Endothelial cell of umbilical vein (primary cell): ENCODE data around the gene PRLR.

Experiments
- EZH2 ChIP-seq: IDR thresholded peaks from 2 replicates; pipeline ENCODE4 v1.6.1; 2012; ENCODE audit warnings: borderline replicate concordance, low read depth, mild to moderate bottlenecking, moderate library complexity, low read length, inconsistent platforms; ENCODE audit not compliant: severe bottlenecking
- JUN ChIP-seq: IDR thresholded peaks from 2 replicates; pipeline ENCODE4 v1.6.1; 2011; ENCODE audit warnings: borderline replicate concordance, low read depth; ENCODE audit not compliant: insufficient read length, insufficient read depth
- MYC ChIP-seq: IDR thresholded peaks from one replicate; pipeline ENCODE4 v1.6.1; 2011; ENCODE audit warnings: mild to moderate bottlenecking, low read depth, low read length
- POLR2A ChIP-seq: IDR thresholded peaks from 2 replicates; pipeline ENCODE4 v1.6.1; 2012; ENCODE audit warnings: low read depth, mild to moderate bottlenecking, control low read depth, low read length
- POLR2AphosphoS5 ChIP-seq: IDR thresholded peaks from 2 replicates; pipeline ENCODE4 v1.6.1; 2012; ENCODE audit warnings: low read depth, mild to moderate bottlenecking, control low read depth, low read length, moderate library complexity; ENCODE audit not compliant: insufficient read depth
- TF ChIP-seq, protein P1 (sequence below), 2 donors: IDR thresholded peaks; 1 replicate in 1 of 2; 2 replicates in 1 of 2; pipeline ENCODE4 v1.5.1; 2011; ENCODE audit warnings: low read length in 2 of 2, mild to moderate bottlenecking in 2 of 2, moderate library complexity in 2 of 2, control low read depth in 1 of 2, inconsistent platforms in 1 of 2, low read depth in 1 of 2; ENCODE audit not compliant: insufficient read depth in 1 of 2; ENCODE audit errors: extremely low read depth in 1 of 2
- TF ChIP-seq, protein P2 (sequence below): IDR thresholded peaks from 2 replicates; pipeline ENCODE4 v1.6.1; 2011; ENCODE audit not compliant: insufficient read depth, insufficient read length

DNA sequence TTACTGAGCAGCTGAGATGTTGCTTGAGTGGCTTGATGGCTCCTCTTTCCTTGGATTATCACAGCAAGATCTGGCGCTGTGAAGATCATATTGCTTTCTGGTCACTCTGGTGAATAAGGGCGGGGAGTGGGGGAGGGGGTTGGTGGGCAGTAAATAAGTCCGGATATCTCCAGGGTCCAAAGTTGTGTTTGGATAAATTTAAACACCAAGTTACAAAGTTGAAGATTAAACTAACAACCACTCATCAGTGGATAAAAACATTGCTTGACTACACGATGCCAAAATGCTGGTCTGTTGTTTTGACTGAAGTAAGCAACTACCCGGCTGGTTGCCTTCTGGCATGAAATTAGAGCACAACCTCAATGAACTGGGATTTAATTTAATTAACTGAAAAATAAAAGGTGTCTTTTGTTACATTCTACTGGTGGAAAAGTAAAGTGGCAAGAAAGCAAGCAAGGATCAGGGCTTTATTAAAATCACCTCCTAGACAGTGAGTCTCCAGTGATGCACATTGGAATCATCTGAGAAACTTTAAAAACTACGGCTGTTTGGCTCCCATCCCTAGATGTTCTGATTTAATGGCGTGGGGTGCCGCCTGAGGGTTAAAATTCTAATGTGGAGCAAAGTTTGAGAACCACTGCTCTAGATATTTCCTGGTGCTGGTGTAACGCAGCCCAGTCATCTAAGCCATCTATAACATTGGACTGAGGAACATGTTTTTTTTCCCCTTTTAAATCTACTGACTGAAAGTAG lies 95.8 kb downstream of the PRLR start:
- TF ChIP-seq EZH2, result no peak
- TF ChIP-seq, protein P1, sequence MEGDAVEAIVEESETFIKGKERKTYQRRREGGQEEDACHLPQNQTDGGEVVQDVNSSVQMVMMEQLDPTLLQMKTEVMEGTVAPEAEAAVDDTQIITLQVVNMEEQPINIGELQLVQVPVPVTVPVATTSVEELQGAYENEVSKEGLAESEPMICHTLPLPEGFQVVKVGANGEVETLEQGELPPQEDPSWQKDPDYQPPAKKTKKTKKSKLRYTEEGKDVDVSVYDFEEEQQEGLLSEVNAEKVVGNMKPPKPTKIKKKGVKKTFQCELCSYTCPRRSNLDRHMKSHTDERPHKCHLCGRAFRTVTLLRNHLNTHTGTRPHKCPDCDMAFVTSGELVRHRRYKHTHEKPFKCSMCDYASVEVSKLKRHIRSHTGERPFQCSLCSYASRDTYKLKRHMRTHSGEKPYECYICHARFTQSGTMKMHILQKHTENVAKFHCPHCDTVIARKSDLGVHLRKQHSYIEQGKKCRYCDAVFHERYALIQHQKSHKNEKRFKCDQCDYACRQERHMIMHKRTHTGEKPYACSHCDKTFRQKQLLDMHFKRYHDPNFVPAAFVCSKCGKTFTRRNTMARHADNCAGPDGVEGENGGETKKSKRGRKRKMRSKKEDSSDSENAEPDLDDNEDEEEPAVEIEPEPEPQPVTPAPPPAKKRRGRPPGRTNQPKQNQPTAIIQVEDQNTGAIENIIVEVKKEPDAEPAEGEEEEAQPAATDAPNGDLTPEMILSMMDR (IDR thresholded peaks at IDR 0.05; ENCODE audit: extremely low read depth in 1 of 2, insufficient read depth in 1 of 2, low read depth in 1 of 2, low read length in 2 of 2), result no peak
- TF ChIP-seq POLR2A, result no peak
- no peak for TF ChIP-seq JUN
- no peak for TF ChIP-seq MYC
- TF ChIP-seq POLR2AphosphoS5, result no peak
- TF ChIP-seq, protein P2, sequence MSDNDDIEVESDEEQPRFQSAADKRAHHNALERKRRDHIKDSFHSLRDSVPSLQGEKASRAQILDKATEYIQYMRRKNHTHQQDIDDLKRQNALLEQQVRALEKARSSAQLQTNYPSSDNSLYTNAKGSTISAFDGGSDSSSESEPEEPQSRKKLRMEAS, result no peak
